NOMO-1 treated with dmso at 0.1 percent for 144 hours (cell line): Measurements from ENCODE around the gene U2AF2.
A peak's percentile ranks its signal among the peaks of the same experiment; 100 is the strongest.

Source experiments
- DNase-seq: peaks from one replicate; lab custom pipeline; 2025; ENCODE audit not compliant: unreplicated experiment; lab: John Stamatoyannopoulos, UW

Gene U2AF2

GRCh38 chr19:55654323-55654867 lies 440 bp upstream of the U2AF2 start:
- peak; percentile 100 for DNase-seq

GRCh38 chr19:55655648-55656040 lies 809 bp downstream of the U2AF2 start:
- DNase-seq = no peak

- no peak for DNase-seq
These were observed 1.7 kb downstream of the U2AF2 start for GRCh38 chr19:55656552-55656951.

- DNase-seq = no peak
These were observed 2.3 kb downstream of the U2AF2 start for GRCh38 chr19:55656988-55657747.

- DNase-seq = no peak
These were observed 4.1 kb downstream of the U2AF2 start for GRCh38 chr19:55658846-55659459.

- DNase-seq = no peak
These were observed 5.0 kb downstream of the U2AF2 start for GRCh38 chr19:55659822-55660221.

GRCh38 chr19:55660404-55660803 lies 5.6 kb downstream of the U2AF2 start:
- DNase-seq = no peak

GRCh38 chr19:55660991-55661390 lies 6.2 kb downstream of the U2AF2 start:
- DNase-seq = no peak

- no peak for DNase-seq
These were observed 7.0 kb downstream of the U2AF2 start for GRCh38 chr19:55661826-55662225.

GRCh38 chr19:55663846-55664536 lies 9.2 kb downstream of the U2AF2 start:
- no peak for DNase-seq

- no peak for DNase-seq
These were observed 11.6 kb downstream of the U2AF2 start for GRCh38 chr19:55666343-55667005.

- no peak for DNase-seq
These were observed 12.2 kb downstream of the U2AF2 start for GRCh38 chr19:55667006-55667381.

GRCh38 chr19:55667511-55667910 lies 12.7 kb downstream of the U2AF2 start:
- DNase-seq = no peak

GRCh38 chr19:55667958-55668357 lies 13.1 kb downstream of the U2AF2 start:
- no peak for DNase-seq

- DNase-seq = no peak
These were observed 13.9 kb downstream of the U2AF2 start for GRCh38 chr19:55668603-55669348.

GRCh38 chr19:55669418-55670279 lies 14.8 kb downstream of the U2AF2 start:
- no peak for DNase-seq

GRCh38 chr19:55670280-55671053 lies 15.6 kb downstream of the U2AF2 start:
- DNase-seq = no peak

GRCh38 chr19:55671054-55671378 lies 16.2 kb downstream of the U2AF2 start:
- no peak for DNase-seq

- DNase-seq = no peak
These were observed 17.6 kb downstream of the U2AF2 start for GRCh38 chr19:55672418-55672817.
